Keratinocyte (primary cell): Measurements from ENCODE around the gene ZBTB20. TPM values are rescaled to one million over a fixed set of nuclear protein-coding genes. Genes with fewer than 3 reads are reported as not detected.

Experiments used
- DNase-seq: peaks from one replicate; pipeline ENCODE4 v3.0.0-alpha.2; 2011; ENCODE audit warnings: low read depth, missing footprints, low spot score
- FAIRE-seq: peaks from 2 replicates; lab custom pipeline; 2011; peaks lifted over from hg19 to GRCh38; lab: Jason Lieb, UNC
- H2AFZ ChIP-seq: 2 replicates; pipeline ENCODE4 v1.6.0; 2012; ENCODE audit warnings: low read length, control low read depth, inconsistent platforms; ENCODE audit not compliant: control insufficient read depth
- H3K27ac ChIP-seq: 2 replicates; pipeline ENCODE4 v1.5.1; 2011; ENCODE audit warnings: low read length; ENCODE audit not compliant: control insufficient read depth, insufficient read depth
- H3K27me3 ChIP-seq: 3 replicates; pipeline ENCODE4 v1.6.0; 2011; ENCODE audit warnings: low read length; ENCODE audit not compliant: control insufficient read depth, insufficient read depth; ENCODE audit errors: extremely low read depth
- H3K36me3 ChIP-seq, 2 experiments: 2 replicates in 1 of 2; 3 replicates in 1 of 2; pipeline ENCODE4 v1.5.1; 2011; ENCODE audit warnings: low read length in 2 of 2, mild to moderate bottlenecking in 1 of 2; ENCODE audit not compliant: control insufficient read depth in 2 of 2, insufficient read depth in 2 of 2; ENCODE audit errors: extremely low read depth in 1 of 2
- H3K4me1 ChIP-seq: 3 replicates; pipeline ENCODE4 v1.5.1; 2011; ENCODE audit warnings: low read length; ENCODE audit not compliant: control insufficient read depth, insufficient read depth; ENCODE audit errors: extremely low read depth
- H3K4me2 ChIP-seq: 3 replicates; pipeline ENCODE4 v1.6.0; 2011; ENCODE audit warnings: low read depth, low read length; ENCODE audit not compliant: control insufficient read depth, insufficient read depth; ENCODE audit errors: extremely low read depth
- H3K4me3 ChIP-seq, 3 experiments: fragments of 200-600 bp in 1 of 3; sonication (generic) in 1 of 3; 2 replicates in 2 of 3; 3 replicates in 1 of 3; pipeline ENCODE4 v1.5.1; 2011 to 2016; ENCODE audit warnings: low read length in 3 of 3, mild to moderate bottlenecking in 3 of 3, control low read depth in 2 of 3, inconsistent platforms in 1 of 3, low read depth in 1 of 3, mixed read lengths in 1 of 3, mixed run types in 1 of 3, moderate library complexity in 1 of 3; ENCODE audit not compliant: control insufficient read depth in 2 of 3, insufficient read depth in 2 of 3; ENCODE audit errors: extremely low read depth in 1 of 3
- H3K79me2 ChIP-seq: 2 replicates; pipeline ENCODE4 v1.6.0; 2012; ENCODE audit warnings: low read length; ENCODE audit not compliant: control insufficient read depth, insufficient read depth
- H3K9ac ChIP-seq: 3 replicates; pipeline ENCODE4 v1.6.0; 2011; ENCODE audit warnings: low read length; ENCODE audit not compliant: control insufficient read depth, insufficient read depth; ENCODE audit errors: extremely low read depth
- H3K9me1 ChIP-seq: 3 replicates; pipeline ENCODE4 v1.6.0; 2011; ENCODE audit warnings: low read length; ENCODE audit not compliant: control insufficient read depth, insufficient read depth; ENCODE audit errors: extremely low read depth
- H3K9me3 ChIP-seq: 2 replicates; pipeline ENCODE4 v1.5.1; 2012; ENCODE audit warnings: low read depth, low read length; ENCODE audit not compliant: control insufficient read depth
- H4K20me1 ChIP-seq: 3 replicates; pipeline ENCODE4 v1.6.0; 2011; ENCODE audit warnings: low read length; ENCODE audit not compliant: control insufficient read depth, insufficient read depth; ENCODE audit errors: extremely low read depth
- EZH2 ChIP-seq: IDR thresholded peaks from one replicate; pipeline ENCODE4 v1.6.1; 2012; ENCODE audit warnings: inconsistent platforms, mild to moderate bottlenecking, low read length, moderate library complexity
- dilution Hi-C: fragments of 300-500 bp; cut with MboI; formaldehyde crosslinking; loops from one replicate; pipeline ENCODE4 v1.7.0; 2020; ENCODE audit warnings: low sequenced_read_pairs; ENCODE audit not compliant: extremely low pct_ligation_motif_present
- polyA plus RNA-seq, 5 experiments: library from polyadenylated mRNA; depleted of rRNA in 3 of 5; stranded (reverse) in 3 of 5; stranded (forward) in 1 of 5; unstranded in 1 of 5; fragments of >200 nt; gene quantifications; 1 replicate in 1 of 5; 2 replicates in 3 of 5; 3 replicates in 1 of 5; pipeline versions ENCODE4 v1.2.1 to v1.2.3, GENCODE V29; 2011 to 2012; ENCODE audit warnings: missing spikeins in 2 of 5, low read depth in 1 of 5, low replicate concordance in 1 of 5
- TF ChIP-seq, protein P1 (sequence below), 3 experiments: IDR thresholded peaks in 1 of 3; conservative IDR thresholded peaks in 1 of 3; optimal IDR thresholded peaks in 1 of 3; 2 replicates in 2 of 3; 3 replicates in 1 of 3; pipeline versions ENCODE3 to v1.5.1; 2011; ENCODE audit warnings: low read length in 3 of 3, mild to moderate bottlenecking in 3 of 3, moderate library complexity in 2 of 3, control low read depth in 1 of 3, inconsistent platforms in 1 of 3; ENCODE audit not compliant: insufficient read depth in 2 of 3; ENCODE audit errors: extremely low read depth in 1 of 3

ZBTB20 gene
- polyA plus RNA-seq, 1 donor (not counting 4 experiments of a cell fraction or from before 2014, with no cell fraction given): 0.52 TPM

DNA sequence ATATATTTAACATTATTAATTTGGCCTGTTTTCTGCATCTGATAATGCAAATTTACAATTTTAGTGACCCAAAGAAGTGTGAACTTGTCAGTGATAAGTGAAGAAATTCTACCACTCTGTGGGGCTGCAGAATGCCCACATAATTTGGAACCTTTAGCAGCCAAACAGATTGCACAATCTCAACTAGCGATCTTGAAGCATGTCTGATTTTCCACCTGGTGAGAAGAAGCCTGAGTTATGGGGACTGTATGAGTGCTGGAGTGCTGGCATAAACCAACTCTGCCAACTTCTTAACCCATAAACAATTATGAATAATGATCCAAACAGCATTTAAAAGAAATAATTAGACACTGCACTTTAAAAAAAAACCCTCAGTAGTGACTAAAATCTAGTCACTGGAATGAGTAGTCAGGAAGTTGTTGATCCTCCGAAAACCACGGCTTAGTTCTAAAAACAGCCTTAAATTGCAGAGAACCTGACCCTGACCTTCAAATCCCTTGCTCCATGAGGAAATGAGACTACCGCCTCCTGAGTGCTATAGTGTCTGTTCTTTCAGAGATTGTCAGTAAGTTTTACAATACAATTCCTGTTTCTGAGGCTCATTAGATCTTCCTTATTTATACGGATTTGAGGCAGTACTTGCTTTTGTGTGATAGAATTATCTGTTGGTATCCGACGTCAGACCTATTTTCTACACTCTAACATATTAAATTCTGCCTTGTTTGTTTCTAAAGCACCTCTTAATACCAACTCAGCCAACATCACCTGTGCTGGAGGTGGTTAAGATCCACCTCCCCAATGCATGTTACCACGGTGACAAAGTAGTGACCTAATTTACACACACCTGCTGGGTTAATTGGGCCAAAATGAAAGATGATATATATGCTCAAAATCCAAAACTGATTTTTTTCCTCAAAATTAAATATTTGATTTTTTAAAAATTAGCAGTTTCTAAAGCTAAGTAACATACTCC, 267.7 kb downstream of the ZBTB20 start:
- Histone ChIP-seq H3K36me3 (no peaks in the 10 kb centered on the region), H3K9ac (no peak overlapping the region), H3K27me3 (no peaks in the 10 kb centered on the region), H3K79me2 (no peaks in the 10 kb centered on the region), H3K4me3 (no peak overlapping the region), H3K4me2 (no peak overlapping the region), H3K9me1 (no peaks in the 10 kb centered on the region), H3K9me3 (no peaks in the 10 kb centered on the region), H3K4me1 (no peaks in the 10 kb centered on the region), H4K20me1 (no peaks in the 10 kb centered on the region), H3K27ac (no peak overlapping the region), H2AFZ (no peak overlapping the region)
- TF ChIP-seq EZH2: no peak
- TF ChIP-seq, protein P1, sequence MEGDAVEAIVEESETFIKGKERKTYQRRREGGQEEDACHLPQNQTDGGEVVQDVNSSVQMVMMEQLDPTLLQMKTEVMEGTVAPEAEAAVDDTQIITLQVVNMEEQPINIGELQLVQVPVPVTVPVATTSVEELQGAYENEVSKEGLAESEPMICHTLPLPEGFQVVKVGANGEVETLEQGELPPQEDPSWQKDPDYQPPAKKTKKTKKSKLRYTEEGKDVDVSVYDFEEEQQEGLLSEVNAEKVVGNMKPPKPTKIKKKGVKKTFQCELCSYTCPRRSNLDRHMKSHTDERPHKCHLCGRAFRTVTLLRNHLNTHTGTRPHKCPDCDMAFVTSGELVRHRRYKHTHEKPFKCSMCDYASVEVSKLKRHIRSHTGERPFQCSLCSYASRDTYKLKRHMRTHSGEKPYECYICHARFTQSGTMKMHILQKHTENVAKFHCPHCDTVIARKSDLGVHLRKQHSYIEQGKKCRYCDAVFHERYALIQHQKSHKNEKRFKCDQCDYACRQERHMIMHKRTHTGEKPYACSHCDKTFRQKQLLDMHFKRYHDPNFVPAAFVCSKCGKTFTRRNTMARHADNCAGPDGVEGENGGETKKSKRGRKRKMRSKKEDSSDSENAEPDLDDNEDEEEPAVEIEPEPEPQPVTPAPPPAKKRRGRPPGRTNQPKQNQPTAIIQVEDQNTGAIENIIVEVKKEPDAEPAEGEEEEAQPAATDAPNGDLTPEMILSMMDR (optimal IDR thresholded peaks at IDR 0.05 in 1 of 3, IDR thresholded peaks at IDR 0.05 in 1 of 3, conservative IDR thresholded peaks at IDR 0.05 in 1 of 3; ENCODE audit: extremely low read depth in 1 of 3, insufficient read depth in 2 of 3, low read length in 3 of 3): no peak
- dilution Hi-C loops: no loop called here
- DNase-seq: no peak
- FAIRE-seq: no peak

DNA sequence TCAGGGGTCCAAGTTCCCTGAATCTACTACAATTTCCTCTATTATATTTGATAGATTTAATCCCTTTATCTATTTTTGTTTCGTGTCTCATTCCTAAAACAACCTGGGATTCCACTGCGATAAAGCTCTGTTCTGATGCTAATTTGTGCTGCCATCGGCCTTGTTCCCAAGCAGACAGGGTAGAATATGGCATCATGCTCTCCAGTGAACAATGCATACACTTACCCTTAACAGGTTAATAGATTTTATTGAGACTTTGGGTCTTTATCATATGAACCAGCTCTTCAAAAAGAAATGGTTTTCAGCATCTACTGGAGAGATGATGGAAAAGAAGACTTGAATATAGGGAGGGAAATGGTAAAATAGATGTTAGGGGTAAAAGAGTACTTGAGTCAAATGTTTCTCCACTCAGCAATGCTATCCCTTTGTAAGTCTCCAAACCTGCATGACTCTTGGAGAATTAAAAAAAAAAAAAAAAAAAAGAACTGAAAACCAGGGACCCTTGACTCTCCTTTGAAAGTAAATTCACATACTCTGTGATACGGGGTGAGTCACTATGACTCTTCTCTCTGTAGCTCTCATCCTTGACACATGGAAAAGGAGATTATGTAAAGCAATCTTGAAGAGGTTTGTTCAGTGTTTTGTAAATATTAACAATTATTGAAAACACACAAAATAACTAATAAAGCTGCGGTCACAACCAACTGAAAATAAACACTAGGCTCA, 268.8 kb downstream of the ZBTB20 start:
- no peaks in the 10 kb centered on the region for H3K27me3 ChIP-seq
- H3K4me3 ChIP-seq: no peak overlapping the region
- no peaks in the 10 kb centered on the region for H3K4me1 ChIP-seq
- no peaks in the 10 kb centered on the region for H3K9me1 ChIP-seq
- H3K4me2 ChIP-seq: no peak overlapping the region
- H4K20me1 ChIP-seq: no peaks in the 10 kb centered on the region
- no peak for TF ChIP-seq EZH2
- TF ChIP-seq, protein P1 (optimal IDR thresholded peaks at IDR 0.05 in 1 of 3, IDR thresholded peaks at IDR 0.05 in 1 of 3, conservative IDR thresholded peaks at IDR 0.05 in 1 of 3; ENCODE audit: extremely low read depth in 1 of 3, insufficient read depth in 2 of 3, low read length in 3 of 3): no peak
- H3K27ac ChIP-seq: no peak overlapping the region
- no peak overlapping the region for H3K9ac ChIP-seq
- no peaks in the 10 kb centered on the region for H3K79me2 ChIP-seq
- no peaks in the 10 kb centered on the region for H3K9me3 ChIP-seq
- DNase-seq: no peak
- H2AFZ ChIP-seq: no peak overlapping the region
- no peaks in the 10 kb centered on the region for H3K36me3 ChIP-seq
- dilution Hi-C loops: no loop called here
- FAIRE-seq: no peak
